HUES48 (cell line): ENCODE measurements around the gene SUFU.
A peak's percentile ranks its signal among the peaks of the same experiment; 100 is the strongest.

Experiments used
- H3K27ac ChIP-seq: one replicate; pipeline ENCODE4 v1.7.0; 2013; ENCODE audit warnings: low read depth, low read length, inconsistent platforms
- H3K27me3 ChIP-seq: 2 replicates; pipeline ENCODE4 v1.6.1; 2013; ENCODE audit warnings: mild to moderate bottlenecking, low read length; ENCODE audit not compliant: control insufficient read depth, insufficient read depth
- H3K36me3 ChIP-seq: 2 replicates; pipeline ENCODE4 v1.6.1; 2013; ENCODE audit warnings: low read length; ENCODE audit not compliant: control insufficient read depth, insufficient read depth
- H3K4me1 ChIP-seq: 2 replicates; pipeline ENCODE4 v1.6.1; 2013; ENCODE audit warnings: mild to moderate bottlenecking, low read length; ENCODE audit not compliant: control insufficient read depth, insufficient read depth
- H3K4me3 ChIP-seq: 2 replicates; pipeline ENCODE4 v1.5.1; 2013; ENCODE audit warnings: mild to moderate bottlenecking, low read depth, low read length
- H3K9ac ChIP-seq: 2 replicates; pipeline ENCODE4 v1.6.1; 2013; ENCODE audit warnings: mild to moderate bottlenecking, low read depth, low read length, moderate library complexity
- H3K9me3 ChIP-seq: 2 replicates; pipeline ENCODE4 v1.6.1; 2013; ENCODE audit warnings: low read length; ENCODE audit not compliant: control insufficient read depth, insufficient read depth

The SUFU gene

DNA sequence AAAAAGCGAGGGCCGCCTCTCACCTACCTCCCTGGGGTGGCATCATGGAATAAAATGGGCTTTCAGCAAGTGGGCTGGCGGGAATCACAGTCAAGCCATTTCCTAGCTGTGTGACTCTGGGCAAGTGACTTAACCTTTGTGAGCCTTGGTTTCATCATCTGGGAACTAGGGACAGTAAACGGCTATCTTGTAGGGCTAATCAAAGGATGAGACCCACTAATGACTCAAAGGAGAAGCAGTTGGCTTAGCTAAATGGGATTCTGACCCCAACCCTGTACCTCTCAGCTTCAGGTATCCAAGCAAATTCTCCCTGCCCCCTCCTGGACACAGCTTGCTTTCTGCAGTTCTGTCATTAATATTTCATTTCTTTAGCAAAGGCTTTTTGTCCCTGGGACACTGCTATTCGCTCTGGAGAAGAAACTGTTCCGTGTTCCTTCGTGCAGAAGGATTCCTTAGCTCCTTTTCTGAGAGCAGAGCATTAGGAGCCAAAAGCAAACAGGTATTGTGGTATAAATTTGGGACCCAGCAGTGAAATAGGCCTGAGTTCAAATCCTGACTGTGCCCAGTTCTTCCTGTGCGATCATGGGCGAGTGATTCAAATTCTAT is 166.4 kb downstream of the SUFU start:
- peak overlapping the region; percentile 7 for H3K27ac ChIP-seq
- no peak overlapping the region for H3K4me3 ChIP-seq
- no peaks in the 10 kb centered on the region for H3K9me3 ChIP-seq
- H3K4me1 ChIP-seq = peaks cover 40% of the 10 kb centered on the region
- H3K36me3 ChIP-seq = no peaks in the 10 kb centered on the region
- no peaks in the 10 kb centered on the region for H3K27me3 ChIP-seq
- no peak overlapping the region for H3K9ac ChIP-seq

DNA sequence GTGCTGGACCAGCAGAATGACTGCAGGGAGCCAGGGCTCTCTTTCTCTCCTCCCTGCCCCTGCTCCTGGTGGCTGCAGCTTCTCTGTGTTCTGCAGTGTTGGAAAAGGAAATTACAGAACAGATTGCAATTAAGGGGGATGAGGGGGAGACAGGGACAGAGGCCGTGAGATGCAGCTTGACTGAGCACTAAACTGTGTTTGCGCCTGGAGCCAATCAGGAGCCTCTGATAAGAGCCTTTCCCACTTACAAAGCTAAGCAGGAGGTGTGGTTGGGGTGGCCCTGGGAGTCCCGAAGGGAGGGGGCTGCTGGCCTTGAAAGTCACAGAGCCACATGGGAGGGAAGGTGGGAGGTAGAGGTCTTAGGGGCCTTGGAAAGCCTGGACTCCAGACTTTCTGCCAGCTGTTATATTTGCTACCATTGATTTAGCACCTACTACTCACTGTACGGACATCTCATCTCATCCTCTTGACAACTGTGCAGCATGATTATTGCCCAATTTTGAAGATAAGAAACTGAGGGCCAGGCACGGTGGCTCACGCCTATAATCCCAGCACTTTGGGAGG is 167.2 kb downstream of the SUFU start:
- Histone ChIP-seq H3K4me1 (peaks cover 46% of the 10 kb centered on the region), H3K9me3 (no peaks in the 10 kb centered on the region), H3K27me3 (no peaks in the 10 kb centered on the region), H3K36me3 (no peaks in the 10 kb centered on the region), H3K9ac (no peak overlapping the region), H3K4me3 (no peak overlapping the region), H3K27ac (peak overlapping the region; percentile 7)

GRCh38 chr10:102673236-102673818 is 169.6 kb downstream of the SUFU start:
- no peak overlapping the region for H3K4me3 ChIP-seq
- H3K27me3 ChIP-seq = no peaks in the 10 kb centered on the region
- H3K36me3 ChIP-seq = no peaks in the 10 kb centered on the region
- H3K9ac ChIP-seq = no peak overlapping the region
- H3K4me1 ChIP-seq = peaks cover 69% of the 10 kb centered on the region
- H3K9me3 ChIP-seq = no peaks in the 10 kb centered on the region
- H3K27ac ChIP-seq = no peak overlapping the region

DNA sequence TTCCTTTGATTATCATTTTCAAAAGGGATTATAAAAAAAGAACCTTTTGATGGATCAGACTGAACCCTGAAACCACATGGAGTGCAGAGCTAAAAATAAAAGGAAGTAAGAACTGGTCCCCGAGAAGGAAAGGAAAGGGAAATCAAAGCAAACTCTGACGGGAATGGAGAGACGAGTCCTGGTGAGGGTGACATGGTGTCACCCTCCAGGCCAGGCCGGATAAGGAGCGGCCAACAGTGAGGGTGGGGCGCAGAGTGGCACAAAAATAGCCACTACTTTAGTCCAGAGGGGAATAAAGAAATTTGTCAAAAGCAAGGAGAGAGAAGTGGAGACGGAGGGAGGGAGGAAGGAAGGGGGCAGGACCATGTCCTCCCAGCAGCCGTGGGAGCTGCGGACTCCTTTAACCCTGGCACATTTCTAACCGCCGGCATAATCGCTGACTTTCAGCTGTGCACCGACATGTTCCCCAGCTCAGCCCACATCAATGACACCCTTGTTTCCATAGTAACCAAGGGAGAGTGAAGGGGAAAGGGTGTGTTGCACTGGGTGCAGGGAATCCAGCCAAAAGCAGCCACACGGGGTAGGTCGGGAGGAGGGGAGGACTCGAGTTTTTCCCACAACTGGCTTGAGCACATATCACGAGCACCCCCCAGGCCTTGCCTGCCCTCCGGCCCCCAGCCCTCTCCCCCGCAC is 170.2 kb downstream of the SUFU start:
- Histone ChIP-seq H3K36me3 (no peaks in the 10 kb centered on the region), H3K27ac (peak overlapping the region; percentile 43), H3K9ac (no peak overlapping the region), H3K4me3 (0 out of 2 replicates have a peak overlapping the region, but pooled peaks have one; percentile 9), H3K27me3 (no peaks in the 10 kb centered on the region), H3K9me3 (no peaks in the 10 kb centered on the region), H3K4me1 (peaks cover 75% of the 10 kb centered on the region)

DNA sequence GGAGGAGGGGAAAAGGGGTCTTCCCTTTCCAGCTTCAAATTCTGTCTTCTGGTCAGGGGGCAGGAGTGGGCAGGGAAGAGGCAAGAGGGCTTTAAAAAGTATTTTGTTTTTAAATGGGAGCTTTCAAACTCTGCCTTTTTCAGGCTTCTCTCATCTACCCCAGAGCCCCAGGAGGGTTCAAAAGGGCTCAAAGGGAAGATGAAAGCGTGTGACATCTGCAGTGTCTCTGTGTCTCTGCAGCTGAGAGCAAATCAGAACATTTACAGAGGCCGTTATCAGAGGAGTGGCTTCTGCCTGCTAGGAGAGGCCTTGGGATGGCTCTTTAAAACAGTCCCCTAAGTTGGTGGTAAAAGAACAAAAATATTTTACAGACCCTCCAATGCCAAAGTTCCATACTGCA is 170.8 kb downstream of the SUFU start:
- no peak overlapping the region for H3K4me3 ChIP-seq
- no peaks in the 10 kb centered on the region for H3K36me3 ChIP-seq
- peaks cover 76% of the 10 kb centered on the region for H3K4me1 ChIP-seq
- H3K9ac ChIP-seq = no peak overlapping the region
- H3K9me3 ChIP-seq = no peaks in the 10 kb centered on the region
- no peaks in the 10 kb centered on the region for H3K27me3 ChIP-seq
- peak overlapping the region; percentile 43 for H3K27ac ChIP-seq

DNA sequence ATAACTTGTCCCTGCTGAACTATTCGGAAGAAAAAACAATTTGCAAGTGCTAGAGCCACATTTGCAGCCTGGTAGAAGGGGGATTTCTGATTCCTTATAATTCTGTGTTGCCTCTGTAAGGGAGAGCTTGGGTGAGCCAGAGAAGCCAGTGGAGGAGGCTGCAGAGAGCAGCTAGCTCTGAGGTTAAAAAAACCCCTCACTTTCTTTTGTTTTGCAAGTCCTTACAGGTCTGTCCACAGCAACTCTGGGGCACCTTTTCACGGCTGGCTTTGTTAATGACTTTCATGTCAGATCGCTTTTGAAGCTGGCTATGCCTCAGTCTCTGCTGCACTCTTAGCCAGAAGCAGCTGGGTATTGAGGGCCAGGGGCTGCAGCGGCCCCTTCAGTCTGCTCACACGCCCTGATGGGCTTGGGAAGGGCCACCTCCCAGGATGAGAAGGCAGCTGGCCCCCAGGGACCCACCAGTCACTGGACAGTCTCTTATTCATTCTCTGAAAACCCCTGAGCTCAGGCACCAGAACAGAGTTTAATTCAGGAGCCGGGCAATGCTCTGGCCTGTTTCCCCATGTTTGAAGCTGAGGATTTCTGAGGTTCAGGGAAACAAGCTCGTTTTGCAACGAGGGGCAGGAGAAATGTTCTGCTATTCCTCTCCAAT is 171.4 kb downstream of the SUFU start:
- Histone ChIP-seq H3K4me3 (no peak overlapping the region), H3K27ac (peak overlapping the region; percentile 43), H3K9me3 (no peaks in the 10 kb centered on the region), H3K36me3 (no peaks in the 10 kb centered on the region), H3K27me3 (no peaks in the 10 kb centered on the region), H3K4me1 (peaks cover 72% of the 10 kb centered on the region), H3K9ac (no peak overlapping the region)

- Histone ChIP-seq H3K9me3 (no peaks in the 10 kb centered on the region), H3K4me3 (no peak overlapping the region), H3K27me3 (no peaks in the 10 kb centered on the region), H3K9ac (no peak overlapping the region), H3K36me3 (no peaks in the 10 kb centered on the region), H3K27ac (peak overlapping the region; percentile 43), H3K4me1 (peaks cover 64% of the 10 kb centered on the region)
These were observed 172.1 kb downstream of the SUFU start for GRCh38 chr10:102675666-102676533.

- no peaks in the 10 kb centered on the region for H3K9me3 ChIP-seq
- no peak overlapping the region for H3K4me3 ChIP-seq
- no peak overlapping the region for H3K9ac ChIP-seq
- H3K4me1 ChIP-seq = peaks cover 60% of the 10 kb centered on the region
- H3K36me3 ChIP-seq = 0 out of 2 replicates have a peak, but pooled peaks cover 1% of the 10 kb centered on the region
- no peaks in the 10 kb centered on the region for H3K27me3 ChIP-seq
- peak overlapping the region; percentile 43 for H3K27ac ChIP-seq
These were observed 173.0 kb downstream of the SUFU start for GRCh38 chr10:102676534-102677315.

- H3K4me3 ChIP-seq = no peak overlapping the region
- H3K27me3 ChIP-seq = no peaks in the 10 kb centered on the region
- H3K36me3 ChIP-seq = peaks cover 9% of the 10 kb centered on the region
- H3K9me3 ChIP-seq = no peaks in the 10 kb centered on the region
- H3K27ac ChIP-seq = peak overlapping the region; percentile 43
- no peak overlapping the region for H3K9ac ChIP-seq
- peaks cover 60% of the 10 kb centered on the region for H3K4me1 ChIP-seq
These were observed 173.7 kb downstream of the SUFU start for GRCh38 chr10:102677331-102678067.
